Neural progenitor cell (in vitro differentiated cells): Measurements from ENCODE around the gene CDHR2.

Experiments
- EZH2 ChIP-seq: fragments of 200-600 bp; sonication (generic); IDR thresholded peaks from 2 replicates; pipeline ENCODE4 v1.6.1; 2017; ENCODE audit warnings: antibody characterized with exemption, mild to moderate bottlenecking, moderate library complexity
- EZH2phosphoT487 ChIP-seq: fragments of 200-600 bp; sonication (generic); IDR thresholded peaks from 2 replicates; pipeline ENCODE4 v1.6.1; 2017; ENCODE audit warnings: antibody characterized with exemption
- TF ChIP-seq, protein P1 (sequence below): fragments of 200-600 bp; sonication (generic); IDR thresholded peaks from 2 replicates; pipeline ENCODE4 v1.5.1; 2017; ENCODE audit warnings: antibody characterized with exemption, mild to moderate bottlenecking

DNA sequence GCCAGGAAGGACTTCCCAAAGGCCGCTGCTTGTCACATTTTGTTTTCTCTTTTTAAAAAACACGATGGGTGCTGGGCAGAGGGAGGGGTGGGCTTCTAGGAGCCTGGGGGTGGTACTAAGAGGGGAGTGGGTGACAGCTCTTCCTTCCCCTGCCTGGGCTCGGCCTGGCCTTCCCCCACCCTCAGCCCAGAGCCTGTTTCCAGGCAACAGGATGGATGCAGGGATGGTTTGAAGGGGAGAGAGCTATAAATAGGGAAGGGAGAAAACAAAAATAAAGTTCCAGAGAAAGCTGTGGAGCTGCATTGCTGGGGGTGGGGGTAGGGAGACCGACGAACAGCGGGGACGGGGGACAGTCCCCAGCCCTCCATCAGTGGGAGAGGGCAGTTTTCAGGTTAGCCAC is 67.4 kb downstream of the CDHR2 start:
- TF ChIP-seq, protein P1, sequence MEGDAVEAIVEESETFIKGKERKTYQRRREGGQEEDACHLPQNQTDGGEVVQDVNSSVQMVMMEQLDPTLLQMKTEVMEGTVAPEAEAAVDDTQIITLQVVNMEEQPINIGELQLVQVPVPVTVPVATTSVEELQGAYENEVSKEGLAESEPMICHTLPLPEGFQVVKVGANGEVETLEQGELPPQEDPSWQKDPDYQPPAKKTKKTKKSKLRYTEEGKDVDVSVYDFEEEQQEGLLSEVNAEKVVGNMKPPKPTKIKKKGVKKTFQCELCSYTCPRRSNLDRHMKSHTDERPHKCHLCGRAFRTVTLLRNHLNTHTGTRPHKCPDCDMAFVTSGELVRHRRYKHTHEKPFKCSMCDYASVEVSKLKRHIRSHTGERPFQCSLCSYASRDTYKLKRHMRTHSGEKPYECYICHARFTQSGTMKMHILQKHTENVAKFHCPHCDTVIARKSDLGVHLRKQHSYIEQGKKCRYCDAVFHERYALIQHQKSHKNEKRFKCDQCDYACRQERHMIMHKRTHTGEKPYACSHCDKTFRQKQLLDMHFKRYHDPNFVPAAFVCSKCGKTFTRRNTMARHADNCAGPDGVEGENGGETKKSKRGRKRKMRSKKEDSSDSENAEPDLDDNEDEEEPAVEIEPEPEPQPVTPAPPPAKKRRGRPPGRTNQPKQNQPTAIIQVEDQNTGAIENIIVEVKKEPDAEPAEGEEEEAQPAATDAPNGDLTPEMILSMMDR: no peak
- TF ChIP-seq EZH2phosphoT487 (no peak), EZH2 (no peak)
